K562 (cell line): ENCODE data around the gene LRRC61. TPM values are rescaled to one million over a fixed set of nuclear protein-coding genes. Genes with fewer than 3 reads are reported as not detected.

Experiments
- GTF2E2 ChIP-seq: fragments of 200-800 bp; sonication (Bioruptor generic); IDR thresholded peaks from 2 replicates; pipeline ENCODE4 v1.6.1; 2016; ENCODE audit warnings: missing genetic modification characterization, missing compliant biosample characterization
- HSF4 ChIP-seq: fragments of 250-450 bp; sonication (Bioruptor Pico); IDR thresholded peaks from 2 replicates; pipeline ENCODE4 v2.1.2; 2022; ENCODE audit warnings: mild to moderate bottlenecking, moderate library complexity, borderline replicate concordance
- IFI16 ChIP-seq: fragments of 250-450 bp; sonication (Bioruptor Pico); IDR thresholded peaks from 2 replicates; pipeline ENCODE4 v2.1.2; 2022; ENCODE audit warnings: mild to moderate bottlenecking, inconsistent platforms
- NONO ChIP-seq, 2 experiments: fragments of 200-400 bp in 1 of 2; fragments of 450-650 bp in 1 of 2; formaldehyde crosslinking in 1 of 2; IDR thresholded peaks; 2 replicates each; pipeline ENCODE4 v1.6.1; 2017; ENCODE audit warnings: low read depth in 2 of 2, mild to moderate bottlenecking in 2 of 2, moderate library complexity in 2 of 2, low read length in 1 of 2
- POLR2A ChIP-seq: fragments of 450-650 bp; conservative IDR thresholded peaks from 2 replicates; pipeline ENCODE4 v1.6.1; 2016
- RBM25 ChIP-seq: fragments of 200-400 bp; formaldehyde crosslinking; IDR thresholded peaks from 2 replicates; pipeline ENCODE4 v1.6.1; 2018; ENCODE audit warnings: low read length, low read depth, moderate library complexity; ENCODE audit not compliant: severe bottlenecking
- TCF7L2 ChIP-seq: fragments of 150-350 bp; IDR thresholded peaks from 2 replicates; pipeline ENCODE4 v1.6.1; 2016; ENCODE audit warnings: low read depth, mild to moderate bottlenecking, low read length, moderate library complexity
- TGIF2 ChIP-seq: sonication (generic); formaldehyde crosslinking; IDR thresholded peaks from 2 replicates; pipeline ENCODE4 v1.8.1; 2022; ENCODE audit warnings: mild to moderate bottlenecking, missing genetic modification reagents, moderate library complexity
- YBX1 ChIP-seq: fragments of 450-650 bp; IDR thresholded peaks from 2 replicates; pipeline ENCODE4 v1.7.1; 2016; ENCODE audit warnings: mild to moderate bottlenecking
- ZFP1 ChIP-seq: fragments of 450-650 bp; formaldehyde crosslinking; IDR thresholded peaks from 2 replicates; pipeline ENCODE4 v1.4.0; 2020; ENCODE audit warnings: mild to moderate bottlenecking, mixed read lengths
- ZFP30 ChIP-seq: fragments of 250-450 bp; sonication (Bioruptor Pico); IDR thresholded peaks from 2 replicates; pipeline ENCODE4 v1.8.0; 2022; ENCODE audit warnings: moderate library complexity, mild to moderate bottlenecking, inconsistent platforms, borderline replicate concordance
- polyA plus RNA-seq, 8 experiments: library from polyadenylated mRNA; depleted of rRNA in 4 of 8; stranded (reverse) in 5 of 8; unstranded in 3 of 8; fragments of >200 nt; fragmentation: Nextera tagmentation in 2 of 8; fragmentation: Illumina TruSeq in 1 of 8; extraction: Ambion mirVana in 2 of 8; extraction: Trizol in 1 of 8; gene quantifications; 2 replicates each; pipeline versions ENCODE4 v1.2.1 to v1.2.3, GENCODE V29; 2011 to 2014; ENCODE audit warnings: inconsistent platforms in 1 of 8, missing spikeins in 1 of 8
- total RNA-seq, 7 experiments: library from RNA; depleted of rRNA in 6 of 7; stranded (reverse); fragments of >200 nt in 6 of 7; fragmentation: Illumina TruSeq in 2 of 7; extraction: Trizol in 2 of 7; gene quantifications; 2 replicates each; pipeline versions ENCODE4 v1.2.1 to v1.2.3, GENCODE V29; 2011 to 2021; ENCODE audit warnings: low replicate concordance in 1 of 7
- TF ChIP-seq, protein P1 (sequence below): fragments of 450-650 bp; formaldehyde crosslinking; IDR thresholded peaks from 2 replicates; pipeline ENCODE4 v1.4.0; 2020; ENCODE audit warnings: mild to moderate bottlenecking, moderate library complexity
- TF ChIP-seq, protein P2 (sequence below): fragments of 250-450 bp; sonication (Bioruptor Pico); IDR thresholded peaks from 2 replicates; pipeline ENCODE4 v1.8.0; 2022; ENCODE audit warnings: inconsistent platforms, mild to moderate bottlenecking, moderate library complexity, borderline replicate concordance
- TF ChIP-seq, protein P3 (sequence below): fragments of 450-650 bp; IDR thresholded peaks from 2 replicates; pipeline ENCODE4 v1.6.1; 2017; ENCODE audit warnings: antibody characterized with exemption, mild to moderate bottlenecking
- TF ChIP-seq, protein P4 (sequence below), 2 experiments: fragments of 200-800 bp in 1 of 2; sonication (Bioruptor generic) in 1 of 2; sonication (generic) in 1 of 2; formaldehyde crosslinking in 1 of 2; IDR thresholded peaks in 1 of 2; conservative IDR thresholded peaks in 1 of 2; 2 replicates each; pipeline versions ENCODE4 v1.5.0 to v1.6.1; 2016 to 2020; ENCODE audit warnings: missing compliant biosample characterization in 1 of 2, missing genetic modification characterization in 1 of 2, missing genetic modification reagents in 1 of 2
- TF ChIP-seq, protein P5 (sequence below): fragments of 250-450 bp; sonication (Bioruptor Pico); IDR thresholded peaks from 2 replicates; pipeline ENCODE4 v1.6.1; 2021; ENCODE audit warnings: mild to moderate bottlenecking
- TF ChIP-seq, protein P6 (sequence below): sonication (generic); formaldehyde crosslinking; IDR thresholded peaks from 2 replicates; pipeline ENCODE4 v1.9.0; 2022; ENCODE audit warnings: mild to moderate bottlenecking, missing genetic modification reagents

The LRRC61 gene
- total and polyA plus RNA-seq, 9 of the 15 experiments (the other 6 are each of a cell fraction or from before 2014, with no cell fraction given): 1.3 to 55.2 (median 35.2) TPM

DNA sequence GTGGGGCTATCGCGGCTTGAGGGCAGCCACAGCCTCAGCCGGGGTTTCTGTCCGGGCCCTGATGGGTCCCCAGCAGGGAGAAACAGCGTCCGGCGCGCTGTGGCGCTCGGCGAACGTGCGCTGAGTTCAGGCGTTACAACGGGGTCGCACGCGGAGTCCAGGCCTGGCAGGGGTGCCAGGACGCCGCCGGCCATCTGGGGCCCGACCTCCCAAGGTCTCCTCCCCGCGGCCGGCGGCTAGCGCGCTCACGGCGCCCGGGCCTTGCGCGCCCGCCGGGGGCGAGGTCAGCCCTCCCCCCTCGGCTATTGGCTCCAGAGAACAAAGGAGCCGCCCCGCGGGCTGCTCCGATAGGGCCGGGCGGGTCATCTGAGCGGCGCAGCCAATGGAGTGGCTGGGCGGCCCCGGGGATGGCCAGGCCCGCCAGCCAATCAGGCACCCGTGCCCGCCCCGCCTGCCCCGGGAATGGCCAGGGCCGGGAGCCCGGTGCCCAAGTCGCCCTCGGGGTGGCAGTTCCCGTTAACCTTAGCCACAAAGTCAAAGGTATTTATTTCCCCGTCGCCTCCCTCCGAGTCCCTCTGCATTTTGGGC lies 55.8 kb downstream of the LRRC61 start, which contains the start of gene ZNF775 (continued):
- TF ChIP-seq, protein P1, sequence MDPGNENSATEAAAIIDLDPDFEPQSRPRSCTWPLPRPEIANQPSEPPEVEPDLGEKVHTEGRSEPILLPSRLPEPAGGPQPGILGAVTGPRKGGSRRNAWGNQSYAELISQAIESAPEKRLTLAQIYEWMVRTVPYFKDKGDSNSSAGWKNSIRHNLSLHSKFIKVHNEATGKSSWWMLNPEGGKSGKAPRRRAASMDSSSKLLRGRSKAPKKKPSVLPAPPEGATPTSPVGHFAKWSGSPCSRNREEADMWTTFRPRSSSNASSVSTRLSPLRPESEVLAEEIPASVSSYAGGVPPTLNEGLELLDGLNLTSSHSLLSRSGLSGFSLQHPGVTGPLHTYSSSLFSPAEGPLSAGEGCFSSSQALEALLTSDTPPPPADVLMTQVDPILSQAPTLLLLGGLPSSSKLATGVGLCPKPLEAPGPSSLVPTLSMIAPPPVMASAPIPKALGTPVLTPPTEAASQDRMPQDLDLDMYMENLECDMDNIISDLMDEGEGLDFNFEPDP (CRISPR knock-in tag): no peak
- TF ChIP-seq, protein P2, sequence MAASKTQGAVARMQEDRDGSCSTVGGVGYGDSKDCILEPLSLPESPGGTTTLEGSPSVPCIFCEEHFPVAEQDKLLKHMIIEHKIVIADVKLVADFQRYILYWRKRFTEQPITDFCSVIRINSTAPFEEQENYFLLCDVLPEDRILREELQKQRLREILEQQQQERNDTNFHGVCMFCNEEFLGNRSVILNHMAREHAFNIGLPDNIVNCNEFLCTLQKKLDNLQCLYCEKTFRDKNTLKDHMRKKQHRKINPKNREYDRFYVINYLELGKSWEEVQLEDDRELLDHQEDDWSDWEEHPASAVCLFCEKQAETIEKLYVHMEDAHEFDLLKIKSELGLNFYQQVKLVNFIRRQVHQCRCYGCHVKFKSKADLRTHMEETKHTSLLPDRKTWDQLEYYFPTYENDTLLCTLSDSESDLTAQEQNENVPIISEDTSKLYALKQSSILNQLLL: no peak
- TF ChIP-seq, protein P3, sequence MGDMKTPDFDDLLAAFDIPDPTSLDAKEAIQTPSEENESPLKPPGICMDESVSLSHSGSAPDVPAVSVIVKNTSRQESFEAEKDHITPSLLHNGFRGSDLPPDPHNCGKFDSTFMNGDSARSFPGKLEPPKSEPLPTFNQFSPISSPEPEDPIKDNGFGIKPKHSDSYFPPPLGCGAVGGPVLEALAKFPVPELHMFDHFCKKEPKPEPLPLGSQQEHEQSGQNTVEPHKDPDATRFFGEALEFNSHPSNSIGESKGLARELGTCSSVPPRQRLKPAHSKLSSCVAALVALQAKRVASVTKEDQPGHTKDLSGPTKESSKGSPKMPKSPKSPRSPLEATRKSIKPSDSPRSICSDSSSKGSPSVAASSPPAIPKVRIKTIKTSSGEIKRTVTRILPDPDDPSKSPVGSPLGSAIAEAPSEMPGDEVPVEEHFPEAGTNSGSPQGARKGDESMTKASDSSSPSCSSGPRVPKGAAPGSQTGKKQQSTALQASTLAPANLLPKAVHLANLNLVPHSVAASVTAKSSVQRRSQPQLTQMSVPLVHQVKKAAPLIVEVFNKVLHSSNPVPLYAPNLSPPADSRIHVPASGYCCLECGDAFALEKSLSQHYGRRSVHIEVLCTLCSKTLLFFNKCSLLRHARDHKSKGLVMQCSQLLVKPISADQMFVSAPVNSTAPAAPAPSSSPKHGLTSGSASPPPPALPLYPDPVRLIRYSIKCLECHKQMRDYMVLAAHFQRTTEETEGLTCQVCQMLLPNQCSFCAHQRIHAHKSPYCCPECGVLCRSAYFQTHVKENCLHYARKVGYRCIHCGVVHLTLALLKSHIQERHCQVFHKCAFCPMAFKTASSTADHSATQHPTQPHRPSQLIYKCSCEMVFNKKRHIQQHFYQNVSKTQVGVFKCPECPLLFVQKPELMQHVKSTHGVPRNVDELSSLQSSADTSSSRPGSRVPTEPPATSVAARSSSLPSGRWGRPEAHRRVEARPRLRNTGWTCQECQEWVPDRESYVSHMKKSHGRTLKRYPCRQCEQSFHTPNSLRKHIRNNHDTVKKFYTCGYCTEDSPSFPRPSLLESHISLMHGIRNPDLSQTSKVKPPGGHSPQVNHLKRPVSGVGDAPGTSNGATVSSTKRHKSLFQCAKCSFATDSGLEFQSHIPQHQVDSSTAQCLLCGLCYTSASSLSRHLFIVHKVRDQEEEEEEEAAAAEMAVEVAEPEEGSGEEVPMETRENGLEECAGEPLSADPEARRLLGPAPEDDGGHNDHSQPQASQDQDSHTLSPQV: no peak; the same call in 1 of the 2 replicates
- TF ChIP-seq NONO (IDR thresholded peaks at IDR 0.05; ENCODE audit: low read depth in 2 of 2, low read length in 1 of 2) (peak in 1 of 2 experiments; percentile 71; a peak in 2 of 4 replicates), IFI16 (CRISPR knock-in tag) (no peak), TCF7L2 (peak; percentile 98), YBX1 (no peak), TGIF2 (CRISPR knock-in tag) (peak; percentile 70; the same call in 1 of the 2 replicates), ZFP1 (CRISPR knock-in tag) (peak; percentile 34), POLR2A (peak; percentile 93), ZFP30 (no peak), RBM25 (peak; percentile 100), GTF2E2 (peak; percentile 12; the same call in 1 of the 2 replicates), HSF4 (CRISPR knock-in tag) (no peak)
- TF ChIP-seq, protein P4, sequence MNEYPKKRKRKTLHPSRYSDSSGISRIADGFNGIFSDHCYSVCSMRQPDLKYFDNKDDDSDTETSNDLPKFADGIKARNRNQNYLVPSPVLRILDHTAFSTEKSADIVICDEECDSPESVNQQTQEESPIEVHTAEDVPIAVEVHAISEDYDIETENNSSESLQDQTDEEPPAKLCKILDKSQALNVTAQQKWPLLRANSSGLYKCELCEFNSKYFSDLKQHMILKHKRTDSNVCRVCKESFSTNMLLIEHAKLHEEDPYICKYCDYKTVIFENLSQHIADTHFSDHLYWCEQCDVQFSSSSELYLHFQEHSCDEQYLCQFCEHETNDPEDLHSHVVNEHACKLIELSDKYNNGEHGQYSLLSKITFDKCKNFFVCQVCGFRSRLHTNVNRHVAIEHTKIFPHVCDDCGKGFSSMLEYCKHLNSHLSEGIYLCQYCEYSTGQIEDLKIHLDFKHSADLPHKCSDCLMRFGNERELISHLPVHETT (CRISPR knock-in tag; conservative IDR thresholded peaks at IDR 0.05 in 1 of 2, IDR thresholded peaks at IDR 0.05 in 1 of 2): peak in 1 of 2 experiments; percentile 76; a peak in 2 of 4 replicates
- TF ChIP-seq, protein P5, sequence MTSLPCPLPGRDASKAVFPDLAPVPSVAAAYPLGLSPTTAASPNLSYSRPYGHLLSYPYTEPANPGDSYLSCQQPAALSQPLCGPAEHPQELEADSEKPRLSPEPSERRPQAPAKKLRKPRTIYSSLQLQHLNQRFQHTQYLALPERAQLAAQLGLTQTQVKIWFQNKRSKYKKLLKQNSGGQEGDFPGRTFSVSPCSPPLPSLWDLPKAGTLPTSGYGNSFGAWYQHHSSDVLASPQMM (CRISPR knock-in tag): no peak
- TF ChIP-seq, protein P6, sequence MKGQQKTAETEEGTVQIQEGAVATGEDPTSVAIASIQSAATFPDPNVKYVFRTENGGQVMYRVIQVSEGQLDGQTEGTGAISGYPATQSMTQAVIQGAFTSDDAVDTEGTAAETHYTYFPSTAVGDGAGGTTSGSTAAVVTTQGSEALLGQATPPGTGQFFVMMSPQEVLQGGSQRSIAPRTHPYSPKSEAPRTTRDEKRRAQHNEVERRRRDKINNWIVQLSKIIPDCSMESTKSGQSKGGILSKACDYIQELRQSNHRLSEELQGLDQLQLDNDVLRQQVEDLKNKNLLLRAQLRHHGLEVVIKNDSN (CRISPR knock-in tag): peak; percentile 94
